Mesenchymal stem cell (in vitro differentiated cells and primary cell): Measurements from ENCODE around the gene KCNK15.

Experiments
- DNase-seq: peaks from one replicate; pipeline ENCODE4 v3.0.0-alpha.2; 2013
- H2AFZ ChIP-seq: one replicate; pipeline ENCODE4 v1.6.1; 2013; ENCODE audit warnings: low read depth, mild to moderate bottlenecking, control low read depth, inconsistent platforms, low read length, moderate library complexity
- H2AK5ac ChIP-seq: 2 replicates; pipeline ENCODE4 v1.6.1; 2013; ENCODE audit warnings: low read length, moderate library complexity, mild to moderate bottlenecking, inconsistent platforms; ENCODE audit not compliant: severe bottlenecking
- H2BK120ac ChIP-seq: one replicate; pipeline ENCODE4 v1.6.1; 2013; ENCODE audit warnings: low read depth, mild to moderate bottlenecking, inconsistent platforms, low read length, moderate library complexity
- H2BK12ac ChIP-seq, 2 experiments: one replicate each; pipeline ENCODE4 v1.6.1; 2013; ENCODE audit warnings: inconsistent platforms in 2 of 2, low read length in 2 of 2, mild to moderate bottlenecking in 2 of 2, moderate library complexity in 2 of 2, control low read depth in 1 of 2
- H2BK15ac ChIP-seq: one replicate; pipeline ENCODE4 v1.6.1; 2013; ENCODE audit warnings: mild to moderate bottlenecking, low read depth, inconsistent platforms; ENCODE audit not compliant: poor library complexity, severe bottlenecking
- H2BK5ac ChIP-seq: 2 replicates; pipeline ENCODE4 v1.6.1; 2013; ENCODE audit warnings: low read depth, mild to moderate bottlenecking, low read length, control low read depth, inconsistent platforms; ENCODE audit not compliant: poor library complexity, severe bottlenecking
- H3K14ac ChIP-seq, 2 experiments: one replicate each; pipeline ENCODE4 v1.6.1; 2013; ENCODE audit warnings: inconsistent platforms in 2 of 2, low read length in 2 of 2, control low read depth in 1 of 2, mild to moderate bottlenecking in 1 of 2, moderate library complexity in 1 of 2
- H3K18ac ChIP-seq, 2 experiments: one replicate each; pipeline ENCODE4 v1.6.1; 2013; ENCODE audit warnings: inconsistent platforms in 2 of 2, low read length in 2 of 2, control low read depth in 1 of 2, low read depth in 1 of 2, mild to moderate bottlenecking in 1 of 2
- H3K23ac ChIP-seq, 2 experiments: one replicate each; pipeline ENCODE4 v1.6.1; 2013; ENCODE audit warnings: inconsistent platforms in 2 of 2, low read length in 2 of 2, mild to moderate bottlenecking in 2 of 2, moderate library complexity in 2 of 2, control low read depth in 1 of 2
- H3K27ac ChIP-seq: 2 replicates; pipeline ENCODE4 v1.5.1; 2013; ENCODE audit warnings: mild to moderate bottlenecking, moderate library complexity, low read length, control low read depth, inconsistent platforms; ENCODE audit not compliant: poor library complexity, severe bottlenecking
- H3K27me3 ChIP-seq, 2 experiments: 2 replicates each; pipeline versions ENCODE4 v1.6.1 to v1.7.0; 2013; ENCODE audit warnings: low read length in 2 of 2, mild to moderate bottlenecking in 2 of 2, moderate library complexity in 2 of 2, control low read depth in 1 of 2, inconsistent platforms in 1 of 2; ENCODE audit not compliant: control insufficient read depth in 1 of 2, insufficient read depth in 1 of 2
- H3K36me3 ChIP-seq, 2 experiments: 2 replicates each; pipeline versions ENCODE4 v1.6.1 to v1.7.0; 2013; ENCODE audit warnings: low read length in 2 of 2, control low read depth in 1 of 2, inconsistent platforms in 1 of 2, low read depth in 1 of 2, mild to moderate bottlenecking in 1 of 2; ENCODE audit not compliant: insufficient read depth in 2 of 2, control insufficient read depth in 1 of 2
- H3K4ac ChIP-seq, 2 experiments: one replicate each; pipeline ENCODE4 v1.6.1; 2013; ENCODE audit warnings: inconsistent platforms in 2 of 2, low read length in 2 of 2, mild to moderate bottlenecking in 2 of 2, moderate library complexity in 2 of 2, control low read depth in 1 of 2, low read depth in 1 of 2
- H3K4me1 ChIP-seq: 2 replicates; pipeline ENCODE4 v1.6.1; 2013; ENCODE audit warnings: low read depth, low read length, control low read depth; ENCODE audit not compliant: control insufficient read depth, insufficient read depth
- H3K4me2 ChIP-seq: 2 replicates; pipeline ENCODE4 v1.6.1; 2013; ENCODE audit warnings: low read length, mild to moderate bottlenecking, inconsistent platforms; ENCODE audit not compliant: poor library complexity, severe bottlenecking
- H3K4me3 ChIP-seq, 2 experiments: 2 replicates each; pipeline versions ENCODE4 v1.5.1 to v1.7.0; 2013; ENCODE audit warnings: low read length in 2 of 2, mild to moderate bottlenecking in 2 of 2, control low read depth in 1 of 2, low read depth in 1 of 2; ENCODE audit not compliant: insufficient read depth in 1 of 2
- H3K79me1 ChIP-seq: replicated peaks from 2 replicates; pipeline ENCODE4 v1.6.1; 2013; ENCODE audit warnings: mild to moderate bottlenecking, control low read depth, low read length, inconsistent platforms; ENCODE audit not compliant: poor library complexity, severe bottlenecking
- H3K9ac ChIP-seq: 2 replicates; pipeline ENCODE4 v1.7.0; 2013; ENCODE audit warnings: mild to moderate bottlenecking, low read length, moderate library complexity
- H3K9me3 ChIP-seq: 2 replicates; pipeline ENCODE4 v1.7.0; 2013; ENCODE audit warnings: mild to moderate bottlenecking, low read length; ENCODE audit not compliant: control insufficient read depth
- H4K8ac ChIP-seq: one replicate; pipeline ENCODE4 v1.6.1; 2013; ENCODE audit warnings: inconsistent platforms, mild to moderate bottlenecking, low read length, moderate library complexity
- H4K91ac ChIP-seq: one replicate; pipeline ENCODE4 v1.6.1; 2013; ENCODE audit warnings: mild to moderate bottlenecking, low read length, inconsistent platforms
- WGBS: methylation state at CpG from one replicate; pipeline ENCODE4 v1.1.7; 2013; ENCODE audit warnings: mixed read lengths; 5-methylcytosine and 5-hydroxymethylcytosine counted together

Gene KCNK15

DNA sequence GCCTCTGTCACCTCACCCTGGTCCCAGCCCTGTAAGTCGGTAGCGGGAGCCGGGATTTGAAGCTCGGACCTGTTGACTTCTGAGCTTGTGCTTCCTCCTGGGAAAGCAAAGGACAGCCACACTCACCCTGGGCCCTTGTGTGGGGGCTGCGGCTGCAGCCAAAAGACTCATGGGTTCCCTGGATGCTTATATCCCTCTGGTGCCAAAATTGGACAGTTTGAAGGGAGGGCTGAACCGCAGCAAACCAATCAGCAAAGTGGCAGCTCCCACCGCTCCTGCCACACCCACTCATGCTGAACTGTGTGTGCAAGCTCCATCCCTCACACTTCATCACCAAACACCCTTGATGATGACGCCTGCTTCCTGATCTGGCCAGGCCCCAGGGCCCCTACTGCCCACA, 34.4 kb upstream of the KCNK15 start:
- H4K91ac ChIP-seq, result no peak overlapping the region
- peak overlapping the region in 1 of 2 experiments; percentile 18 for H3K18ac ChIP-seq

DNA sequence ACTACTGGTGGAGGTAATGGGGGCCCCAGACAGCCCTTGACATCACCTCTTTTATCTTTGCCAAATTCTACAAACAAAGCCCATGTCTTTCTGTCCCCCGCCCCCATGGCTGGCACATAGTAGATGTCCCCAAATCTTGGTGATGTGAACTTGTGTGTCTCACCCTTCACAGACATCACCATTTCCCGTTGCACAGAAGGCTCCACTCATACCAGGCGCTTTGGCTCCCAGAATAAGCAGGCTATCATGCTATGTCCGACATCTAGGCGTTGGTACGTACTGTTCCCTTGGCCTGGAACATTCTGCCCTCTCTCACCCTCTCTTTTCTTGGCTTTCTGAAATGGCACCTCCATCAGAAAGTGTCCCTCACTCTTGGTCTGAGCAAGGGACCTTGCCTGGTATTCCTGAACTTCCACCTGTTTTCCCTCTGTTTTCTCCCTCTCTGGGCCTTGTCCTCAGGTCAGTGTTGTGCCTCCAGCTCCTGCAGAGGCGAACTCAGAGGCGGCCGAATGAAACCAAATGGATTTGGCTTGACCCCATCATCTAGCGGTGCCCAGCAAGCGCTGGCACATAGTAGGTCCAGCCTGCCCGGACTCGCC, 31.5 kb upstream of the KCNK15 start:
- Histone ChIP-seq H3K9me3 (no peaks in the 10 kb centered on the region), H3K4me3 (no peak overlapping the region), H3K27me3 (no peaks in the 10 kb centered on the region), H3K79me1 (no peaks in the 10 kb centered on the region), H2BK12ac (peak overlapping the region in 1 of 2 experiments; percentile 65), H3K36me3 (peaks cover 0 to 25% of the 10 kb centered on the region in 2 experiments), H3K18ac (peak overlapping the region in 1 of 2 experiments; percentile 78), H2BK120ac (no peak overlapping the region), H3K4ac (no peak overlapping the region), H2BK5ac (no peak overlapping the region), H3K4me2 (no peak overlapping the region), H2BK15ac (peak overlapping the region; percentile 26), H2AK5ac (peak overlapping the region; percentile 2), H3K9ac (peak overlapping the region; percentile 29), H4K91ac (no peak overlapping the region), H2AFZ (no peak overlapping the region), H4K8ac (no peak overlapping the region), H3K4me1 (peaks cover 11% of the 10 kb centered on the region), H3K27ac (no peak overlapping the region), H3K23ac (peak overlapping the region in 1 of 2 experiments; percentile 38), H3K14ac (no peak overlapping the region)
- 94% methylated on average over 13 of the region's 13 CpGs for WGBS
- no peak for DNase-seq

More for the DNA sequence above, 34.4 kb upstream of the KCNK15 start:
- Histone ChIP-seq H3K36me3 (no peaks in the 10 kb centered on the region), H3K14ac (peak overlapping the region in 1 of 2 experiments; percentile 13), H3K27ac (no peak overlapping the region), H3K79me1 (no peaks in the 10 kb centered on the region), H2BK5ac (no peak overlapping the region), H4K8ac (no peak overlapping the region), H3K4me2 (no peak overlapping the region), H2BK120ac (no peak overlapping the region), H3K9me3 (no peaks in the 10 kb centered on the region), H3K4me1 (peaks cover 14% of the 10 kb centered on the region), H3K23ac (no peak overlapping the region), H3K9ac (no peak overlapping the region), H2AK5ac (no peak overlapping the region), H3K4ac (no peak overlapping the region), H2BK15ac (no peak overlapping the region), H3K27me3 (no peaks in the 10 kb centered on the region), H2AFZ (no peak overlapping the region), H3K4me3 (no peak overlapping the region), H2BK12ac (peak overlapping the region in 1 of 2 experiments; percentile 7)
- no peak for DNase-seq
- 92% methylated on average over 8 of the region's 8 CpGs for WGBS

DNA sequence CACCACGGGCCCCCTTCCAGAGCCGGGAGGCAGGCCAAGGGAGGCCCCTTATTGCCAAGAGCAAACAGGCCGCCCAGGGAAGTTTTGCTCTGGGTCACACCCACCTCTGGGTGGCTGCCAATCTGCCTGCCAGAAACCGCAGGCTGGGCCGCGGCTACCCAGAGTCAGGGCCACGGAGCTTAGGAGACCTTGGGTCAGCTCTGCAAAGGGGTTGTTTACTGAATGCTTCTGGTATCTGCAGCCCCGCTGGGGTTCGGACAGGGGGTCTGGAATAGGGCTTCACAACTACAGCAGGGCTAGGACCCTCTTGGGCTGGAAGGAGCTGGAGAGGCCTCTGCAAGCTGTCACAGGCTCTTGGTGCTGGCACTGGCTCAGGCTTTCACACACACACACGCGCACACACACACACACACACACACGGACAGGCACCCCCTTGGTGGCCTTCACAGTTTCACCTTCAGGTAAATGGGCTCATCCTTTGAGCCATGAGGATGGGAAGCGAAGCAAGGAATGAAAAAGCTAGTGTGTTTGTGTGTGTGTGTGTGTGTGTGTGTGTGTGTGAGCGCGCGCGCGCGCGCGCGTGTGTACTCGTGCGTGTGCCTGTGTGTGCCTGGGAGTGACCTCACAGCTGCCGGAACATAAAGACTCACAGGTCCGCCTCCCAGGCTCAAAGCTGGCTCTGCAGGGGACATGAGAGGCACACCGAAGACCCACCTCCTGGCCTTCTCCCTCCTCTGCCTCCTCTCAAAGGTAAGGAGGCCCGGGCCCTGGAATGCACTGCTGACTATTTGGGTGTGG, 30.8 kb upstream of the KCNK15 start, which contains the start of gene CCN5:
TSS of gene CCN5 (plus strand) at position 669 of the 798 bp plus-strand sequence. CDS start at position 691, 22 bp downstream.
- Histone ChIP-seq H3K9me3 (no peaks in the 10 kb centered on the region), H3K4me1 (peaks cover 14% of the 10 kb centered on the region), H4K91ac (peak within 1 kb of the TSS; percentile 16), H2AK5ac (peak within 1 kb of the TSS; percentile 16), H2BK15ac (no peak within 1 kb of the TSS), H4K8ac (no peak within 1 kb of the TSS), H2BK120ac (no peak within 1 kb of the TSS), H3K4me3 (peak within 1 kb of the TSS in 1 of 2 experiments; percentile 85), H3K18ac (peak within 1 kb of the TSS in 1 of 2 experiments; percentile 78), H3K14ac (peak within 1 kb of the TSS in 1 of 2 experiments; percentile 75), H2BK12ac (peak within 1 kb of the TSS; percentile 59 to 82), H3K36me3 (peaks cover 0 to 30% of the 10 kb centered on the region in 2 experiments), H2AFZ (no peak within 1 kb of the TSS), H3K23ac (peak within 1 kb of the TSS in 1 of 2 experiments; percentile 38), H3K9ac (peak within 1 kb of the TSS; percentile 87), H2BK5ac (no peak within 1 kb of the TSS), H3K27me3 (no peaks in the 10 kb centered on the region), H3K27ac (no peak within 1 kb of the TSS), H3K4me2 (no peak within 1 kb of the TSS), H3K4ac (no peak within 1 kb of the TSS), H3K79me1 (no peaks in the 10 kb centered on the region)
- DNase-seq, result peak; percentile 66
- WGBS, result 66% methylated on average over 15 of the region's 28 CpGs
